NCI-H128 (cell line): ENCODE measurements around the gene AJM1.
"Not testable (repeated sequence)": the region's sequence is repeated elsewhere in the genome, so short reads cannot be mapped to it uniquely, and the experiment has no call there.

Source experiments
- DNase-seq: peaks from one replicate; lab custom pipeline; 2025; ENCODE audit not compliant: unreplicated experiment; lab: John Stamatoyannopoulos, UW

The AJM1 gene

GRCh38 chr9:136866898-136867421 lies 24.7 kb downstream of the AJM1 start:
- DNase-seq = not testable (repeated sequence)

DNA sequence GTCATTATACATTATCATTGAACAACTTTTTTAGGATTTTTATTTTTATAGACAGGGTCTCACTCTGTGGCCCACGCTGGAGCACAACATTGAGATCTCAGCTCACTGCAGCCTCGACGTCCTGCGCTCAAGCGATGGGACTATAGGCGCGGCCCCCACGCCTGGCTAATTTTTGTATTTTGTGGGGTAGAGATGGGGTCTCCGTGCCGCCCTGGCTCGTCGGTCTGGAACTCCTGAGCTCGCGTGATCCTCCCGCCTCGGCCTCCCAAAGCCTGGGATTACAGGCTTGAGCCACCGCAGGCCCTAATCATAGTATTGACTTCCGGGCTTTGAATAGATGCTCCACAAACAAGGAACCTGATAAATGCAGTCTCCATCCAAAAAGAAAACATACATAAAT lies 25.2 kb downstream of the AJM1 start:
- DNase-seq = no peak

DNA sequence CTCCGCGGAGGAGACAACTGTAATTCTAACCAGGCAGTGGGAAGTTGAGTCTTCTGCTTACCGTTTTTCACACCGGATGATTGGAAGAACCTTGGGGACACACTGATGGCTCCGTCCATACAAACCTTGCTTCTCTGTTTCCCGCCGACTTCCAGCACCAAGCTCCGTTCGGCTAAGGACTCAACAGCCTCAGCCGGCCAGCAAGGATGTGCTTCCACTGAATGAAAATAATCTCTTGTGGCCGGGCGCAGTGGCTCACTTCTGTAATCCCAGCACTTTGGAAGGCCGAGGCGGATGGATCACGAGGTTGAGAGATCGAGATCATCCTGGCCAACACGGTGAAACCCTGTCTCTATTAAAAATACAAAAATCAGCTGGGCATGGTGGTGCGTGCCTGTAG lies 25.6 kb downstream of the AJM1 start:
- no peak for DNase-seq

DNA sequence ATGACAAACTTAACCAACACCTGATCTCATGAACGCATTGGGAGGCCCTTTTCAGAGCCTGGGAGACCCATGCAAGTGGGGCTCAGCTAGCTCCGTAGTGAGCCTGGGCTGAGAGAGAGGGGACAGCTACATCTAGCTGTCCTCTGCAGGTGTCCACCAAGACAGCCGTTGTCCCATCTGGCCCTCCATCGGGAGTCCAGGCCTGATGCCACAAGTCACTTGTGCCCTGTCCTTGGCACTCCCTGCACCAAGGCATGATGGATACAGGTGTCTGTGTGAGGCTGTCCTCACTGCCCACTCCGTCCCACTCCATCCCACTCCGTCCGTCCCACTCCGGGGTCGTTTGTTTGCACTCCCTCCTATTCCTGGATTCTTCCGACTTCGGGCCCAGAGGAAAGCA lies 26.4 kb downstream of the AJM1 start:
- DNase-seq = no peak

- DNase-seq = not testable (repeated sequence)
Observed at GRCh38 chr9:136869611-136870010, 27.3 kb downstream of the AJM1 start.

- no peak for DNase-seq
Observed at GRCh38 chr9:136875155-136875554, 32.9 kb downstream of the AJM1 start.

DNA sequence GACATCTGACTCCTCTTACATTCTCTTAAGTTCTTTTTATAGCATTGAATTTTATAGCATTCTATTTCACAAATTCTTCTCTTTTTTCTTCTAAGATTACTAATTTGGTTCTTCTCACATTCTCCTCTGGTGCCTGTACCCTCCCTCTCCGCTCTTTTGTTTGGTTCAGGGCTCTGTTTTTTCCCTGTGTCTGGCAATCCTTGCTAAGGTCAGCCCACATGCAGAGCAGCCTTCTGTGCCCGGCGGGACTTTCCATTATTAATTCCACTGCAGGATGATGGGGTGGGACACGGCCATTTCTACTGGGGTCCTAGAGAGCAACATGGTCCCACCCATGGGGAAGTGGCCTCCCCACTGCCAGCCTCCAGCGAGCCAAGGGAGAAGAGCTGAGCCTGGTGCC lies 34.2 kb downstream of the AJM1 start:
- DNase-seq = no peak

- DNase-seq = no peak
Observed at GRCh38 chr9:136880651-136881050, 38.4 kb downstream of the AJM1 start.

DNA sequence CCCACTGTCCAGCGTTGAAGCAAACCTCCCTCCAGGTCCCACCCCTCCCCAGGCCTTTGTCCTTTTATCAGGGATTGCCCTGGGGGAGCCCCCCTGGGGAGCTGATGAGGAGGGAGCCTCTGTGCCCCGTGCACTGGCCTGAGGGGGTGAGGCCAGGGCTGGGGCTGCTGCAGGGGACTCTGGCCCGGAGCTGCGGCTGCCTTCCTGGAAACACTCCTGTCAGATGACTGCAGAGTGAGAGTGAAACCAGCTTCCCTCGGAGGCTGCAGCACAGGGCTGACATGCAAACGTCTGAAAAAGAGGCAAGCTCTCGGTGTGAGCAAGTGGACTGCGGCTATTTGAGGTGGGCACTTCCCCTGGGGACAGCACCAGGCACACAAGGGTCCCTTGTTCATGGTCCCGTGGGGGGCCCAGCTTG lies 39.4 kb downstream of the AJM1 start:
- DNase-seq = no peak

DNA sequence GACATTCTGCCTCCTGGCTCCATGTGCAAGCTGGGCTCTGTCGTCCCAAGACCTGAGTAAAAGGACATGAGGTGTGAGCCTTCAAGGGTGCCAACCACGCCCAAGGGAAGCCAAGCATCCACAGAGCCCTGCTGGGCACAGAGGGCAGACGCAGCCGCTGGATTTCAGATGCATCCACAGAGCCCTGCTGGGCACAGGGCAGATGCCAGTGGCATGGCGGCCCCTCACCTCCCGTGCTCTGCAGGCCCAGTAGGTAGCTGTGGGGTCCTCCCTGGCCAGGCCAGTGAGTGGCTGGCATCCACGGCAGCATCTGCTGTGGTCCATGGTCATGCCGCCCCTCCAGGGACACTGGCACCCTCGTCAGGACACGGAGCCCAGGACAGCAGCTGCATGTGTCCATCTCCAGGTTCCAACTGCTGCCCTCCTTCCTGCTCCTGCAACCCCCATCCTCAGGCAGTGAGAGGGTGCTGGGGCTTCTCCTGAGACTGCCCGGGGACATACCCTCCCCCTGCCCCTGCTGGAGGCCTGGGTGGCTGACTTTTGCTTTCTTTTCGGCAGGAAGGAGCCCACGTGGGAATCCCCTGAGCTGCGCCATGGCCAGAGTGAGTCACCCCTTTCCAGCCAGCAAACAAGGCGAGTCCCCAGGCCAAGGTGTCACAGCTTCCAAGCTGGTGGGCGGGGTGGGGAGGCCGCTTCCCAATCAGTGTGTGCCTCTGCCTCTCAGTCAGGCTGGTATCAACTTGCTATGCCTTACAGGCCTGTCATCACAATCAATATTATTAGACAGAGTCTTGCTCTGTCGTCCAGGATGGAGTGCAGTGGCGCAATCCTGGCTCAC lies 40.0 kb downstream of the AJM1 start:
- DNase-seq = no peak

GRCh38 chr9:136882947-136883283 lies 40.6 kb downstream of the AJM1 start:
- not testable (repeated sequence) for DNase-seq

DNA sequence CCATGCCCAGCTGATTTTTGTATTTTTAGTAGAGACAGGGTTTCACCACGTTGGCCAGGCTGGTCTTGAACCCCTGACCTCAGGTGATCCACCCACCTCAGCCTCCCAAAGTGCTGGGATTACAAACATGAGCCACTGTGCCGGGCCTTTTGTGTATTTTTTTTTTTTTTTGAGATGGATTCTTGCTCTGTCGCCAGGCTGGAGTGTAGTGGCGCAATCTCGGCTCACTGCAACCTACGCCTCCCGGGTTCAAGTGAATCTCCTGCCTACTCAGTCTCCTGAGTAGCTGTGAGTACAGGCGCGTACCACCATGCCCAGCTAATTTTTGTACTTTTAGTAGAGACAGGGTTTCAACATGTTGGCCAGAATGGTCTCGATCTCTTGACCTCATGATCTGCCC lies 41.4 kb downstream of the AJM1 start:
- not testable (repeated sequence) for DNase-seq

DNA sequence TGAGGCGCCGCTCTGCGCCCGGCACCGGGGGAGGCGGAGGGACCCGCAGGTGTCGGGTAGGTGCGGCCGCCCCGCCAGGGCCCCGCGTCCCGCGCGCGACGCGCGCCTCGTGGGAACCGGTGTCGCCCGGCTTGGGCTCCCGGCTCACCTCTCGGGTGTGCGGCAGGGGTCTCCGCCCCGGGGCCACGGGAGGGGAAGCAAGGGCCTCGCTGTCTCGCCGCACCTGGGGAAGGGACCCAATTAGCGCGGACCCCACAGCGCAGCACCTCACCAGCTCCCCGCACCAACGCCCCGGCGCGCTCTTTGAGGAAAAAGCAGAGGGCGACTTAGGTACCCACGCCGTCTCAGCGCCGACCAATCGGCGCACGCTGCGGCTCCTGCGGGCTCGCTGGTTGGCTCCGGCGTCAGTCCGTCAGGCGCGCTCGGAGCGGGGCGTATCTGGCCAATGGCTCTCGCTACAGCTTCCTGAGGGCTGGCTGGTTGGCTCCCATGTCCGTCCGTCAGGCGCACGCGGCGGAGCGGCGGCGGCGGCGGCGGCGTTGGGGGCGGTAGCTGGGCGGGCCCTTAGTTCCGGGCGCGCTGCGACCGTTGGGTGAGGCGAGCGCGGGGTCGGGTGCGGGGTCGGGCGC lies 43.8 kb downstream of the AJM1 start, which contains the start of gene TRAF2:
TRAF2 (plus strand) TSS at position 567 of the 629 bp plus-strand sequence. CDS start 12,225 bp downstream, outside the sequence.
- peak; percentile 95 for DNase-seq

DNA sequence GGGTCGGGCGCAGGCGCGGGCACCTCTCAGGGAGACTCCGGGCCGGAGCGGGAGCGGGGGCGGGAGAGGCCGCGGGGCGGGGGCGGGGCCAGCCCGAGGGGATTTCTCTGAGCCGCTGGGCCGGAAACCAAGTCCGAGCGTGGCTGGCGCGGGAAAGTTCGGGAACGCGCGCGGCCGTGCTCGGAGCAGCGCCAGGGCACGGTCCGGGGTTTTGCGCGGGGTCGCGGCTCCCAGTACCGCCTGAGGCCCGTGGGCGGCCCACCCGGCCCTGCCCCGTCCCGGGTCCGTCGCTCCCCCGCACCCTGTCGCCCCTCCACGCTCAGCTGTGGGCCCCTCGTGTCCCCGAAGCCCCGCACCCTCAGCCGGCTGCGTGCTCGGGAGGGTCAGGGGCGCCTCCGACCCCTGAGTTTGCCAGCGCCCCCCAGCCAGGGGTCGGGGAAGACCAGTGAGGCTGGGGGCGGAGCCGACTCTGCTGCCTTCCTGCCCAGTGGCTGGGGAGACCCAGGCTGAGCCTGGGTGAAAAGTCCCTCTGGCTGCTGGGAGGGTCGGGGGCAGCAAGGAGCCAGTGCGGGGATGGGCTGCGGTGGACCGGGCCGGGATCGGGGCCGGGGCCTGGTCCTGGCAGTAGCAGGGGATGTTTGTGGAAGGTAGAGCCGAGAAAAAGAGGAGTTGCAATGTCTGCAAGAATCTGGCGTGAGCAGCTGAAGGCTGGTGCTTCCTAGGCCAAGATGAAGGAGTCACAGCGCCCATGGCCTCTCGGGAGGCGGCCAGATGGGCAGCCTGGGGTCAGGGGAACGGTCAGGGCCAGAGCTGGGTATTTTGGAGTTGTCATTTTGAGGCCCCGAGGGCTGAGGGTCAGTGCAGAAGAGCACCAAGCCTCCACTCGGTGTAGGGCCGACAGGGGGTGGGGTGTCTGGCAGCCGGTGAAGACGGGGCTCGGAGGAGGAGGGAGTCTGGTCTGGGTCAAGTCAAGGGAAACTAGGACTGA lies 44.6 kb downstream of the AJM1 start:
- no peak for DNase-seq

DNA sequence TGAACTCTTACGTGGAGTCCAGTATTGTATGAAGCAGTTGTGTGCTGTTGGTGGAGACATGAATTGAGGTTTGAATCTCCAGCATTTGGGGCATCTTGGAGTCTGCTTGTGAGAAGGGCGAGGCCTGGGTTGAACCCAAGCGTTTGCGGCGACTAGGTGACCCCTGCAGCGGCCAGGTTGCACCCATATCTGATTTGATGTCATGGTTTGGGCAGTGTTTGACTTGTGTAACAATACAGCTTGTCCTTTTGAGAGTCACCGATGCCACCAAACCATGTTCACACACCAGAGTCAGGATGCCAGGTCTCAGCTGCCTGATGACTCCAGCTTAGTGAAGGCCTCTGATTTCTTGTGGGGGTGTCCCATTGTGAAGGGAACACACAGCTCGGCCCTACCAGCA lies 46.2 kb downstream of the AJM1 start:
- no peak for DNase-seq

DNA sequence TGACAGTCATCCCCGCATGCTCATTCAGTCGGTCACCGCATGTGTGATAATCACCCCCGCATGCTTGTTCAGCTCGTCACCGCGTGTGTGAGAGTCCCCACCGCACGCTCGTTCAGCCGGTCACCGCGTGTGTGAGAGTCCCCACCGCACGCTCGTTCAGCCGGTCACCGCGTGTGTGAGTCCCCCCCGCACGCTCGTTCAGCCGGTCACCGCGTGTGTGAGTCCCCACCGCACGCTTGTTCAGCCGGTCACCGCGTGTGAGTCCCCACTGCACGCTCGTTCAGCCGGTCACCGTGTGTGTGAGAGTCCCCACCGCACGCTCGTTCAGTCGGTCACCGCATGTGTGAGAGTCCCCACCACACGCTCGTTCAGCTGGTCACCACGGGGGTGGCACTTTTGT lies 47.6 kb downstream of the AJM1 start:
- DNase-seq = no peak

DNA sequence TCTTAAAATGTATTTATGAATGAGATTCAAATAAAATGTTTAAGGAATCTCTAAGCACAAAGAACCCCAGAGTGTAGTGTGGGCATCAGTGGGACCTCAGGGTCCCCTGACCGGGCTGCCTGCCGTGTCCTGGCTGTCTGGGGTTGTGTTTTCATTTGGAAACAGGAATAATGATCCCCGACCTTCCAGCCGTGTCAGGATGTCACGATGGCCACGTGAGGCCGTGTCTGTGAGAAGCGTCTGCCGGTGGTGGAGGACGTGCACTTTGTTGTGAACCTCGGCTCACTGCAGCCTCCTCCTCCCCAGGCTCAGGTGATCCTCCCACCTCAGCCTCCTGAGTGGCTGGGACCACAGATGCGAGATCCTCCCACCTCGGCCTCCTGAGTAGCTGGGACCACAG lies 48.4 kb downstream of the AJM1 start:
- no peak for DNase-seq
